H1 (cell line): ENCODE data around the gene NOL3. TPM values are rescaled to one million over a fixed set of nuclear protein-coding genes. Genes with fewer than 3 reads are reported as not detected.

Experiments
- CTCF ChIA-PET: fragments of 300-600 bp; sonication (Branson Sonifier 250); formaldehyde crosslinking; loops from one replicate; lab custom pipeline; 2021; ENCODE audit not compliant: partially characterized antibody; lab: Charles Lee
- POLR2A ChIA-PET: fragments of 300-600 bp; sonication (Branson Sonifier 250); formaldehyde crosslinking; loops from one replicate; lab custom pipeline; 2021; ENCODE audit warnings: inconsistent platforms; ENCODE audit not compliant: partially characterized antibody; lab: Charles Lee
- DNase-seq, 2 experiments: peaks; one replicate each; pipeline versions ENCODE4 v3.0.0 to v3.0.0-alpha.2; 2010 to 2022; ENCODE audit warnings: low spot score in 2 of 2, low read depth in 1 of 2, mixed read lengths in 1 of 2
- FAIRE-seq: peaks from 2 replicates; lab custom pipeline; 2011; peaks lifted over from hg19 to GRCh38; lab: Jason Lieb, UNC
- H2AFZ ChIP-seq: 2 replicates; pipeline ENCODE4 v1.8.1; 2012; ENCODE audit warnings: low read length, inconsistent platforms
- H2AK5ac ChIP-seq: 2 replicates; pipeline ENCODE4 v1.6.1; 2013; ENCODE audit warnings: low read depth, low read length
- H2BK120ac ChIP-seq: replicated peaks from 2 replicates; pipeline ENCODE3; 2013; ENCODE audit warnings: low read depth, low read length, inconsistent platforms
- H2BK12ac ChIP-seq: 2 replicates; pipeline ENCODE4 v1.6.1; 2013; ENCODE audit warnings: low read depth, low read length
- H2BK15ac ChIP-seq: 2 replicates; pipeline ENCODE4 v1.6.1; 2013; ENCODE audit warnings: low read length
- H2BK20ac ChIP-seq: 2 replicates; pipeline ENCODE4 v1.6.1; 2013; ENCODE audit warnings: low read length
- H2BK5ac ChIP-seq: 2 replicates; pipeline ENCODE4 v1.6.1; 2013; ENCODE audit warnings: low read depth, low read length
- H3K14ac ChIP-seq: 2 replicates; pipeline ENCODE4 v1.6.1; 2013; ENCODE audit warnings: inconsistent platforms; ENCODE audit not compliant: insufficient read length
- H3K18ac ChIP-seq: 2 replicates; pipeline ENCODE4 v1.6.1; 2013; ENCODE audit warnings: low read length; ENCODE audit errors: extremely low read depth
- H3K23ac ChIP-seq: 2 replicates; pipeline ENCODE4 v1.6.1; 2013; ENCODE audit warnings: inconsistent platforms; ENCODE audit not compliant: insufficient read length
- H3K23me2 ChIP-seq: 2 replicates; pipeline ENCODE4 v1.6.1; 2013; ENCODE audit warnings: low read depth, low read length
- H3K27ac ChIP-seq: 2 replicates; pipeline ENCODE4 v1.6.1; 2011; ENCODE audit warnings: low read depth, low read length, inconsistent platforms
- H3K27me3 ChIP-seq, 4 experiments: replicated peaks in 1 of 4; 1 replicate in 1 of 4; 2 replicates in 3 of 4; pipeline versions ENCODE4 v1.6.1 to v1.8.1; 2011 to 2013; ENCODE audit warnings: low read length in 3 of 4, mild to moderate bottlenecking in 3 of 4, inconsistent platforms in 2 of 4, mixed read lengths in 2 of 4, moderate library complexity in 1 of 4; ENCODE audit not compliant: control insufficient read depth in 3 of 4, insufficient read depth in 3 of 4; ENCODE audit errors: extremely low read depth in 1 of 4
- H3K36me3 ChIP-seq, 4 experiments: 2 replicates each; pipeline versions ENCODE4 v1.6.1 to v1.8.1; 2011 to 2013; ENCODE audit warnings: mild to moderate bottlenecking in 4 of 4, low read length in 3 of 4, moderate library complexity in 2 of 4, control low read depth in 1 of 4, inconsistent platforms in 1 of 4; ENCODE audit not compliant: insufficient read depth in 4 of 4, control insufficient read depth in 2 of 4
- H3K4ac ChIP-seq: replicated peaks from 2 replicates; pipeline ENCODE3; 2013; ENCODE audit warnings: low read length, low read depth, mixed read lengths, inconsistent platforms; ENCODE audit not compliant: insufficient read length
- H3K4me1 ChIP-seq, 4 experiments: replicated peaks in 1 of 4; 1 replicate in 1 of 4; 2 replicates in 3 of 4; pipeline versions ENCODE4 v1.6.1 to v1.8.1; 2011 to 2013; ENCODE audit warnings: low read length in 3 of 4, inconsistent platforms in 2 of 4, mixed read lengths in 1 of 4; ENCODE audit not compliant: insufficient read depth in 4 of 4, control insufficient read depth in 3 of 4
- H3K4me2 ChIP-seq, 2 experiments: 2 replicates each; pipeline versions ENCODE4 v1.6.1 to v1.8.1; 2011 to 2013; ENCODE audit warnings: low read depth in 2 of 2, low read length in 2 of 2, control low read depth in 1 of 2, inconsistent platforms in 1 of 2, mild to moderate bottlenecking in 1 of 2; ENCODE audit not compliant: insufficient read depth in 1 of 2
- H3K4me3 ChIP-seq, 4 experiments: fragments of 200-600, 300-600 bp in 1 of 4; sonication (generic), shearing (Covaris generic), sonication (Bioruptor Twin) in 1 of 4; 2 replicates each; pipeline versions ENCODE4 v1.5.1 to v1.8.1; 2011 to 2016; ENCODE audit warnings: low read length in 4 of 4, low read depth in 3 of 4, control low read depth in 2 of 4, inconsistent platforms in 2 of 4, mild to moderate bottlenecking in 2 of 4, mixed read lengths in 1 of 4, moderate library complexity in 1 of 4; ENCODE audit not compliant: insufficient read depth in 2 of 4; ENCODE audit errors: extremely low read depth in 1 of 4
- H3K56ac ChIP-seq: replicated peaks from 2 replicates; pipeline ENCODE3; 2013; ENCODE audit warnings: low read depth, mild to moderate bottlenecking, mixed read lengths, low read length, inconsistent platforms; ENCODE audit not compliant: insufficient read length
- H3K79me1 ChIP-seq: 2 replicates; pipeline ENCODE4 v1.6.1; 2013; ENCODE audit warnings: low read depth, low read length, control low read depth
- H3K79me2 ChIP-seq, 2 experiments: 2 replicates each; pipeline versions ENCODE4 v1.6.1 to v1.8.1; 2012 to 2013; ENCODE audit warnings: low read length in 2 of 2, mild to moderate bottlenecking in 2 of 2, inconsistent platforms in 1 of 2; ENCODE audit not compliant: insufficient read depth in 2 of 2, control insufficient read depth in 1 of 2
- H3K9ac ChIP-seq, 4 experiments: replicated peaks in 1 of 4; 1 replicate in 1 of 4; 2 replicates in 3 of 4; pipeline versions ENCODE4 v1.6.1 to v1.8.1; 2011 to 2013; ENCODE audit warnings: low read depth in 3 of 4, low read length in 3 of 4, control low read depth in 2 of 4, mild to moderate bottlenecking in 2 of 4, moderate library complexity in 2 of 4, inconsistent platforms in 1 of 4; ENCODE audit errors: extremely low read depth in 1 of 4
- H3K9me3 ChIP-seq, 2 experiments: 2 replicates each; pipeline versions ENCODE4 v1.6.1 to v1.8.1; 2012 to 2013; ENCODE audit warnings: mild to moderate bottlenecking in 2 of 2, moderate library complexity in 2 of 2, control low read depth in 1 of 2, inconsistent platforms in 1 of 2, low read depth in 1 of 2, low read length in 1 of 2, mixed read lengths in 1 of 2; ENCODE audit not compliant: insufficient read depth in 2 of 2
- H4K20me1 ChIP-seq, 2 experiments: replicated peaks in 1 of 2; 2 replicates each; pipeline versions ENCODE3 to v1.8.1; 2011 to 2013; ENCODE audit warnings: inconsistent platforms in 2 of 2, low read length in 2 of 2, mild to moderate bottlenecking in 1 of 2; ENCODE audit not compliant: insufficient read depth in 2 of 2, control insufficient read depth in 1 of 2
- H4K5ac ChIP-seq: 2 replicates; pipeline ENCODE4 v1.6.1; 2013; ENCODE audit warnings: low read length, low read depth, mixed read lengths, inconsistent platforms; ENCODE audit not compliant: insufficient read length
- H4K8ac ChIP-seq: 2 replicates; pipeline ENCODE4 v1.8.0; 2013; ENCODE audit warnings: mild to moderate bottlenecking, moderate library complexity, low read length, inconsistent platforms; ENCODE audit not compliant: insufficient read depth; ENCODE audit errors: extremely low read depth
- H4K91ac ChIP-seq: replicated peaks from 2 replicates; pipeline ENCODE3; 2013; ENCODE audit warnings: low read length, mixed read lengths, inconsistent platforms; ENCODE audit not compliant: insufficient read length
- ATF2 ChIP-seq: IDR thresholded peaks from 2 replicates; pipeline ENCODE4 v1.6.1; 2012; ENCODE audit warnings: low read length, inconsistent platforms
- ATF3 ChIP-seq: IDR thresholded peaks from 2 replicates; pipeline ENCODE4 v1.6.1; 2011; ENCODE audit warnings: low read depth, mild to moderate bottlenecking, low read length; ENCODE audit not compliant: insufficient read depth
- CHD2 ChIP-seq: IDR thresholded peaks from 2 replicates; pipeline ENCODE4 v1.6.1; 2012; ENCODE audit warnings: low read length, improper control_type of control experiment
- PHF8 ChIP-seq: fragments of 200-600 bp; sonication (generic); conservative IDR thresholded peaks from 2 replicates; pipeline ENCODE4 v1.7.1; 2012; ENCODE audit warnings: low read depth, mild to moderate bottlenecking, inconsistent platforms, low read length, moderate library complexity
- POU5F1 ChIP-seq: IDR thresholded peaks from 2 replicates; pipeline ENCODE4 v1.6.1; 2011; ENCODE audit warnings: low read depth, mild to moderate bottlenecking, low read length, moderate library complexity
- SAP30 ChIP-seq: fragments of 300-600 bp; sonication (generic); IDR thresholded peaks from 2 replicates; pipeline ENCODE4 v1.7.1; 2012; ENCODE audit warnings: low read length, moderate library complexity, mild to moderate bottlenecking, inconsistent platforms; ENCODE audit not compliant: insufficient read depth, insufficient replicate concordance
- SIRT6 ChIP-seq: IDR thresholded peaks from one replicate; pipeline ENCODE4 v1.7.1; 2012; ENCODE audit warnings: low read length, inconsistent platforms
- SRF ChIP-seq: IDR thresholded peaks from 2 replicates; pipeline ENCODE4 v1.6.1; 2011; ENCODE audit warnings: mild to moderate bottlenecking, low read depth, low read length, moderate library complexity
- TAF1 ChIP-seq: IDR thresholded peaks from 2 replicates; pipeline ENCODE4 v1.6.1; 2011; ENCODE audit warnings: mild to moderate bottlenecking, low read depth, low read length
- TAF7 ChIP-seq: optimal IDR thresholded peaks from 2 replicates; pipeline ENCODE3; 2011; ENCODE audit warnings: low read depth, mild to moderate bottlenecking, inconsistent platforms, low read length, moderate library complexity, borderline replicate concordance
- TBP ChIP-seq: IDR thresholded peaks from 2 replicates; pipeline ENCODE4 v1.6.1; 2011; ENCODE audit warnings: low read depth, low read length, improper control_type of control experiment
- WGBS, 2 experiments: shearing (Covaris generic) in 1 of 2; methylation state at CpG; one replicate each; pipeline versions ENCODE4 v1.1.6 to v1.1.7; 2013 to 2015; ENCODE audit warnings: low lambda C conversion rate in 2 of 2, mixed read lengths in 2 of 2, inconsistent platforms in 1 of 2, low coverage in 1 of 2, missing lambda C conversion rate in 1 of 2; ENCODE audit not compliant: insufficient replicate concordance in 2 of 2, insufficient coverage in 1 of 2, insufficient read length in 1 of 2; ENCODE audit errors: extremely low coverage in 1 of 2, missing lambda C conversion rate in 1 of 2; 5-methylcytosine and 5-hydroxymethylcytosine counted together
- polyA plus RNA-seq, 7 experiments: library from polyadenylated mRNA; depleted of rRNA in 3 of 7; stranded (reverse) in 5 of 7; unstranded in 2 of 7; fragments of >200 nt in 5 of 7; fragments of 200-250 nt in 2 of 7; gene quantifications; 1 replicate in 5 of 7; 2 replicates in 1 of 7; 4 replicates in 1 of 7; pipeline versions ENCODE4 v1.2.1 to v1.2.3, GENCODE V29; 2011 to 2013; ENCODE audit warnings: missing spikeins in 2 of 7, mixed read lengths in 2 of 7
- total RNA-seq: library from RNA; stranded (reverse); fragmentation: NEBNext Ultra II Directional; extraction: Animal tissue kit (Norgen Biotek cat#: 25700); gene quantifications from 2 replicates; pipeline ENCODE4 v1.2.1, GENCODE V29; 2021

The NOL3 gene
- total and polyA plus RNA-seq, 2 of the 8 experiments (the other 6 are each of a cell fraction or from before 2014, with no cell fraction given): 2.2 to 4.6 TPM

DNA sequence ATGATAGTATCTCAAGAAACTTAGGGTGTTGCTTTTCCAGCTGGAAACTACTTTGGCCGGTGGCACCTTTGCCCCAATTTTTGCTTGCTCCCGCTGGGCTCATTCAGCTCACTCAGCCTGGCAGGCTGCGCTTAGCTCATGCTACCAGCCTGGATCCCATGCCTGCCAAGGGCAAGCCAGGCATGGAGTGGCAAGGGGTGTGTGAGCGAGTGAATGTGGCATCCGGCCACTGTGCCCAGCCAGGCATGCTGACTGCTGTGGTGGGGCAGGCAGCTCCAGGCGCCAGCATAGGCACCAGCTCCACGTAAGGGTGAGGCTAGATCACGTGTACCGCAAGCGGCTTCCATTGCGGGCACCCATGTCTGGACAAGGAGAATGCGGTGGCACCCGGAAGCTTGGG is 28.9 kb upstream of the NOL3 start:
- Histone ChIP-seq H2AFZ (no peak overlapping the region), H2BK120ac (no peak overlapping the region), H2BK12ac (no peak overlapping the region), H3K56ac (no peak overlapping the region), H2BK15ac (no peak overlapping the region), H3K4me3 (no peak overlapping the region), H3K4ac (no peak overlapping the region), H3K9me3 (no peaks in the 10 kb centered on the region), H4K8ac (no peak overlapping the region; the same call in 1 of the 2 replicates), H3K14ac (no peak overlapping the region), H3K9ac (no peak overlapping the region), H2BK5ac (no peak overlapping the region), H4K5ac (no peak overlapping the region), H3K79me2 (no peaks in the 10 kb centered on the region), H3K79me1 (no peaks in the 10 kb centered on the region; the same call in 1 of the 2 replicates), H4K91ac (no peak overlapping the region), H3K36me3 (peaks cover 16 to 44% (median 39%) of the 10 kb centered on the region in 4 experiments; a peak in 7 of 8 replicates), H3K4me2 (no peak overlapping the region), H3K27ac (no peak overlapping the region), H2BK20ac (no peak overlapping the region), H3K4me1 (no peaks in the 10 kb centered on the region), H3K27me3 (no peaks in the 10 kb centered on the region), H3K18ac (no peak overlapping the region), H3K23me2 (no peaks in the 10 kb centered on the region), H2AK5ac (no peak overlapping the region), H3K23ac (no peak overlapping the region), H4K20me1 (peaks cover 0 to 1% of the 10 kb centered on the region in 2 experiments)
- ChIA-PET CTCF (interaction anchor here (0.7 to 5.3 kb wide), 13 partner anchors 8 to 197 kb away, joined by 3 to 26 read pairs (median 4); partner anchors contain the start of genes B3GNT9 and NOL3), POLR2A (interaction anchor here (1.0 kb wide), 1 partner anchor 10 kb away, joined by 3 read pairs; no protein-coding TSS in a partner anchor)
- DNase-seq: no peak
- no peak for FAIRE-seq
- 96% methylated on average over 13 of the region's 13 CpGs; no CpG with 5 or more reads in 1 of the 2 experiments for WGBS, 2 experiments
- TF ChIP-seq TAF1 (no peak), POU5F1 (no peak), SIRT6 (no peak), TBP (no peak), PHF8 (no peak), TAF7 (no peak), ATF3 (no peak), SRF (no peak), SAP30 (no peak), CHD2 (no peak), ATF2 (no peak)
